CD4-positive, alpha-beta T cell treated with Interferon alpha-2 for 1 hour (primary cell): ENCODE data around the gene EGFR.
A peak's percentile ranks its signal among the peaks of the same experiment; 100 is the strongest.

Experiments
- DNase-seq, 2 donors: peaks; one replicate each; pipeline ENCODE4 v3.0.0-alpha.2; 2020 to 2022

EGFR gene

GRCh38 chr7:55065511-55066229 lies 46.9 kb downstream of the EGFR start:
- no peak for DNase-seq

GRCh38 chr7:55066524-55066923 lies 47.7 kb downstream of the EGFR start:
- no peak for DNase-seq

DNA sequence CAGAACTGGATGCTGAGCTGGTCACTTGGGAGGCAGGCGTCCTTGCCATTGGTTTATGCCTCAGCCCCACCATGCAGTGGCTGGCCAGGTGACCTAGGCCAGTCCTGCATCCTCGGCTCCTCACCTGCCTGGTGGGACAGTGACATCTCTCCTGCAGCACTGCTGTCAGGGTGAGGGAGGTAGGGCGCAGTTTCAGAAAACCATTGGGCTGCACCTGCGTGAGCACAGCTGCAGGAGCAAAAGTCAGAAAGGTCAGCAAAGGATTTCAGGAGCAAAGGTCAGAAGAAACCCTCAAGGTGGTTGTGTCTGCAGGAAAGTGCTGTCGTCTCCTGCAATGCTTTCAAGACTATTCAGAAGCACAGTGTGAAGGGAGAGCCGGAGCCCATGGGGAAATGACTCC lies 48.1 kb downstream of the EGFR start:
- no peak for DNase-seq

DNA sequence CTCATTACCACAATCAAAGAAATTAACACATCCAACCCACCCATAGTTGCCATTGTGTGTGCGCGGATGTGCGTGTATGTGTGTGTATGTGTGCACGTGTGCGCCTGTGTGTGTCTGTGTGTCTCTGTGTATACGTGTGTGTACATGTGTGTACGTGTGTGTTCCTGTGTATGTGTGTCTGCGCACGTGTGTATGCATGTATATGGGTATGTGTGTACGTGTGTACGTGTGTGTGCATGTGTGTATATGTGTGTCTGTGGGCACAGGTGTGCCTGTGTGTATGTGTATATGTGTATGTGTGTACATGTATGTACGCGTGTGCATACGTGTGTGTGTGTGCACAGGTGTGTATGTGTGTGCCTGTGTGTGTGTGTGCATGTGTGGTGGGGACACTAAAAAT lies 48.9 kb downstream of the EGFR start:
- DNase-seq = no peak

- DNase-seq = no peak
Measured at GRCh38 chr7:55069271-55069792, 50.5 kb downstream of the EGFR start.

DNA sequence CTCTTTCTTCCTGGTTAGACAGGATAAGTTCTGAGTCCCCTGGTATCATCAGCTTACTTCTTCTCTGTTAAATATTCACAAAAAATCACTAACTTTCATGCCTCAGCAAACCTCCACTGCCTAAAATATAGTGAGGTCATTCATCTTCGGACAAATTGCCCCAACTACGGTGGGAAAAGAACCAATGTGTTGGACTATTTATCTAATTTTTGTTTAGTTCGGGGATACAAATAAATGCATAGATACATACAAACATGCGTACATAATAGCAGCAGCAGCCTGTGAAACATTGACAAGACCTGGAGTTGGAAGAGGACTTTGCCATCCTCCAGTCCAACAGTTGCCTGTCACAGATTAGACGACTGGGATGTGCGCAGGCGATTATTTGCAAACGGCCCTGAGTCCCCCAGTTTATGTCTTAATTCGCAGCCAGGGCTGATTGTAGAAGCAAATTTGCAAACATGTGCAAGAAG lies 51.5 kb downstream of the EGFR start:
- no peak for DNase-seq

- no peak for DNase-seq
Measured at GRCh38 chr7:55070854-55071253, 52.0 kb downstream of the EGFR start.

GRCh38 chr7:55071411-55072175 lies 52.8 kb downstream of the EGFR start:
- no peak for DNase-seq

DNA sequence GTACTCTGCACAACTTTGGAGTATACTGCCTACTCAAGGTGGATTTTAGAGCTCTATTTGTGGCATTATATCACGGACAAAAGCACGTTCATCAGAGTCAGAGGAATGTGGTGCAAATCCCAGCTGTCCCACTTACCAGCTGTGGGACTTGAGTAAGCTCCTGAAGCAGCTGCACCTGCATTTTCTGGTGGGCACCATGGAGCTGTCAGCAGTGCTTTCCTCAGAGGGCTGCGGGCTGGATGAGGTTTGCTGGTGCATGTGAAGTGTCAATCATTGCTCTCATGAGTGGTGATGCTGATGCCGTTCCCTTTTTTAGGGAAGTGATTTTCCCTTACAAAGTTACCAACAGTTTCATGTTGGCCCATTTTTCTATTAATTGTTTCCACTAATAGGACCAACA lies 53.4 kb downstream of the EGFR start:
- no peak for DNase-seq

- DNase-seq = peak in 1 of 2 donors; percentile 2
Measured at GRCh38 chr7:55073051-55073511, 54.3 kb downstream of the EGFR start.

DNA sequence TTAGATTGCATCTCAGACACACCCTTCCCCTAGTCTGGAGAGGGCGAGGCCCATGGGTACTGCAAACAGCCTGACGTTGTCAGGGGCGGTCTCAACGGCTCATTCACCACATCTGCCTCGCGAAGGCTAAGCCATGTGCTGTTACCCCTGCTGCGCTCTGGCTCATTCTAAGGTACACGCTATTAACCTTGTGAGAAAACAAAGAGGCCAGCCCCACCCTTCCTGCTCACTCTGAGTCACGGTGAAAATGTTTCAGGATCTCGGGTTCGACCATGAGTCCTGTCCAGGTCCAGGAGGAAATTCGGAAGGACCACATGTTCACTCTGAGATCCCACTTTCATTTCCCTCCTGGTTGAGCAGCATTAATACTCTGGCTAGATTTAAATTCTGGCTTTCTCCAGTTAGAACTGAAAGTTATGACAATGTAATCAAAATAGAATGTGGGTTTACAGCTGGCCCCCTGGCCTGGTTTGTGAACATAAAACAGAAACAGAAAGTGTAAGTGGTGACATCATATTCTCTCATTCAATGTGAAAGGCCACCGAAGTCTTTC lies 55.2 kb downstream of the EGFR start:
- peak; percentile 50 to 64 for DNase-seq

- no peak for DNase-seq
Measured at GRCh38 chr7:55075464-55076021, 56.7 kb downstream of the EGFR start.

- DNase-seq = no peak
Measured at GRCh38 chr7:55077561-55078410, 59.0 kb downstream of the EGFR start.

- no peak for DNase-seq
Measured at GRCh38 chr7:55078465-55079372, 59.9 kb downstream of the EGFR start.

GRCh38 chr7:55080000-55080623 lies 61.3 kb downstream of the EGFR start:
- no peak for DNase-seq

GRCh38 chr7:55081068-55081467 lies 62.3 kb downstream of the EGFR start:
- DNase-seq = no peak

DNA sequence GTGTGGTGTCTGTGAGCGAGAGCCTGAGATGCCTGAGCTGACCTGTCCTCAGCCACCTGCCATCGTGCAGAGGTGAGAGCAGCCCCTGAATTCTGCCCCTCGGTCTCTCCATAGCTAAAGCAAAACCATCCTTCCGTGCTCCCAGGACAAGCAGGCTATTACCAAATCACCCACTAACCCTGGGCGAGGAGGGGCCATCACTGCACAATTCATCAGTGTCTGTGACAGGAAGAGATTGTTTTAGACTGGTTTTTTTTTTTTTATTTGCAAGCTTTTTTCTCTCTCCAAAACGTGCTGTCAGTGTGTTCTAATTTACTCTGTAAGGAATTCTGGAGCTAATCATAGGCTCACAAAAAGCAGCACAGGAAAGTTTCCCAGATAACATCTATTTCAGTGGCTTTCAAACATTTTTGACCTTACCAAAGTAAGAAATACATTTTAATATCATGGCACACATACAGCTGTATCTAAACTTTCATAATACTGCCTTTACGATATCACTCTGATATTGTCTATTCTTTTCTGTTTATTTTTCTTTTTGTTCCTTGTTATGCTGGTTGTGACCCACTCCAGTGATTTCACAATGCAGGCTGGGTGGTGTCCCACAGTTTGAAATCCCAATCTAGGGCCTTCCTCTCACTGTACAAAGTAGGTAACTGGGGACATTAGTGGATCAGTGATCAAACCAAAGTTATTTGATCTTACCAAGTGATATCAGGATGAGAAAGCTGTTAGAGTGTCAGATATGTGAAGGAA lies 62.8 kb downstream of the EGFR start:
- DNase-seq = no peak

- DNase-seq = no peak
Measured at GRCh38 chr7:55082228-55082603, 63.4 kb downstream of the EGFR start.

- no peak for DNase-seq
Measured at GRCh38 chr7:55083206-55083605, 64.4 kb downstream of the EGFR start.

GRCh38 chr7:55084307-55084706 lies 65.5 kb downstream of the EGFR start:
- DNase-seq = no peak
